OCI-LY3 (cell line): ENCODE measurements around the gene OAS2.

Experiments
- H2AFZ ChIP-seq: fragments of 200-600, 300-600 bp; shearing (Covaris generic); 2 replicates; pipeline ENCODE4 v1.6.0; 2014; ENCODE audit warnings: antibody characterized with exemption, low read depth, low read length
- H3K27ac ChIP-seq: fragments of 200-600, 300-600 bp; sonication (generic); 2 replicates; pipeline ENCODE4 v1.5.1; 2014; ENCODE audit warnings: mild to moderate bottlenecking, low read length, moderate library complexity, mixed read lengths
- H3K27me3 ChIP-seq: fragments of 200-600, 300-600 bp; sonication (generic); 2 replicates; pipeline ENCODE4 v1.6.1; 2014; ENCODE audit warnings: low read depth, low read length, mixed read lengths
- H3K36me3 ChIP-seq: fragments of 200-600, 300-600 bp; sonication (generic); replicated peaks from 2 replicates; pipeline ENCODE3; 2014; ENCODE audit warnings: low read depth, low read length, mixed read lengths
- H3K4me1 ChIP-seq: fragments of 300-600, 200-600 bp; sonication (generic); 2 replicates; pipeline ENCODE4 v1.6.1; 2014; ENCODE audit warnings: low read length, mixed read lengths
- H3K4me2 ChIP-seq: fragments of 200-600, 300-600 bp; sonication (generic); 2 replicates; pipeline ENCODE4 v1.6.1; 2014; ENCODE audit warnings: low read length, mixed read lengths
- H3K4me3 ChIP-seq: fragments of 300-600, 200-600 bp; sonication (generic); 2 replicates; pipeline ENCODE4 v1.5.1; 2014; ENCODE audit warnings: antibody characterized with exemption, mild to moderate bottlenecking, low read length, moderate library complexity
- H3K79me2 ChIP-seq: fragments of 300-600, 200-600 bp; shearing (Covaris generic); 2 replicates; pipeline ENCODE4 v1.6.1; 2014; ENCODE audit warnings: mild to moderate bottlenecking, low read length, mixed read lengths
- H3K9ac ChIP-seq: fragments of 300-600, 200-600 bp; shearing (Covaris generic); 2 replicates; pipeline ENCODE4 v1.6.0; 2014; ENCODE audit warnings: mild to moderate bottlenecking, low read length, moderate library complexity
- H3K9me3 ChIP-seq: fragments of 200-600, 300-600 bp; shearing (Covaris generic); 2 replicates; pipeline ENCODE4 v1.6.1; 2014; ENCODE audit warnings: low read length, mixed read lengths; ENCODE audit not compliant: insufficient read depth
- H4K20me1 ChIP-seq: fragments of 200-600, 300-600 bp; sonication (generic); 2 replicates; pipeline ENCODE4 v1.6.1; 2016; ENCODE audit warnings: low read length, mixed read lengths; ENCODE audit not compliant: insufficient read depth
- EZH2phosphoT487 ChIP-seq: fragments of 200-600 bp; shearing (Covaris generic); IDR thresholded peaks from 2 replicates; pipeline ENCODE4 v1.6.1; 2018; ENCODE audit warnings: antibody characterized with exemption, mixed run types, low read depth
- TF ChIP-seq, protein P1 (sequence below): fragments of 200-600, 300-600 bp; sonication (generic); IDR thresholded peaks from 2 replicates; pipeline ENCODE4 v1.5.1; 2014; ENCODE audit warnings: antibody characterized with exemption, low read length, low read depth

Gene OAS2

DNA sequence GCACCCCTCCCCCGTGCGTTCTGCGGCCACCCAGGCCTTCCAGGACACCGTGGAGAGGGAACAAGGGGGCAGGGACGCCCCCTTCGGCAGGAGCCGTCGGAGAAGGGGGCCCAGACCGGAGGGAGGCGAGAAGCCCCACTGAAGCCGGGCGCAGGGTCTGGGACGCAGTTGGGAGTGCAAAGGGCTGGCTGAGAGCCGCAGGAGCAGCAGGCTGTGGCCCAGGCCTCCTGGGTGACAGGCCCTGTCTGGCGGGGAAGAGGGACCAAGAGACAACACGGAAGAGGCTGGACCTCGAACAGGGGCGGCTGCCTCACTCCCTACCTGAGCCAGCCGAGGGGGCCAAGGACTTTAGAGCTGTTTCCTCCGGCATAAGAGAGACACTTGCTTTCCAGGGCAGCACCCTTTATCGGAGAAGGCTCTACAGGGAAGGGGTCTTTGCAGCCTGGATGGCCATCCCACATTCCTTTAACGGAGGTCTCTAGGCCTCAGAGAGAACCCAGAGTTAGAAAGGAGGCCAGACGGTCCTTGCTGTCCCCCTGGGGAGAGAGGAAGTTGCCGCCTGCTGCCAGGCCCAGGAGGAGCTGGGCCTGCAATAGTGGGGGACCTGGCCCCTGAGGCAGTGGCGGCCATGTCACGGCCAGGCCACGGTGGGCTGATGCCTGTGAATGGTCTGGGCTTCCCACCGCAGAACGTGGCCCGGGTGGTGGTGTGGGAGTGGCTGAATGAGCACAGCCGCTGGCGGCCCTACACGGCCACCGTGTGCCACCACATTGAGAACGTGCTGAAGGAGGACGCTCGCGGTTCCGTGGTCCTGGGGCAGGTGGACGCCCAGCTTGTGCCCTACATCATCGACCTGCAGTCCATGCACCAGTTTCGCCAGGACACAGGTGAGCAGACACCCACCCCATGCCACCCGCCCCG is 79.5 kb downstream of the OAS2 start:
- TF ChIP-seq, protein P1, sequence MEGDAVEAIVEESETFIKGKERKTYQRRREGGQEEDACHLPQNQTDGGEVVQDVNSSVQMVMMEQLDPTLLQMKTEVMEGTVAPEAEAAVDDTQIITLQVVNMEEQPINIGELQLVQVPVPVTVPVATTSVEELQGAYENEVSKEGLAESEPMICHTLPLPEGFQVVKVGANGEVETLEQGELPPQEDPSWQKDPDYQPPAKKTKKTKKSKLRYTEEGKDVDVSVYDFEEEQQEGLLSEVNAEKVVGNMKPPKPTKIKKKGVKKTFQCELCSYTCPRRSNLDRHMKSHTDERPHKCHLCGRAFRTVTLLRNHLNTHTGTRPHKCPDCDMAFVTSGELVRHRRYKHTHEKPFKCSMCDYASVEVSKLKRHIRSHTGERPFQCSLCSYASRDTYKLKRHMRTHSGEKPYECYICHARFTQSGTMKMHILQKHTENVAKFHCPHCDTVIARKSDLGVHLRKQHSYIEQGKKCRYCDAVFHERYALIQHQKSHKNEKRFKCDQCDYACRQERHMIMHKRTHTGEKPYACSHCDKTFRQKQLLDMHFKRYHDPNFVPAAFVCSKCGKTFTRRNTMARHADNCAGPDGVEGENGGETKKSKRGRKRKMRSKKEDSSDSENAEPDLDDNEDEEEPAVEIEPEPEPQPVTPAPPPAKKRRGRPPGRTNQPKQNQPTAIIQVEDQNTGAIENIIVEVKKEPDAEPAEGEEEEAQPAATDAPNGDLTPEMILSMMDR: no peak
- no peak for TF ChIP-seq EZH2phosphoT487
- Histone ChIP-seq H3K4me1 (peaks cover 33% of the 10 kb centered on the region), H3K27ac (no peak overlapping the region), H3K4me3 (no peak overlapping the region), H2AFZ (no peak overlapping the region), H3K9me3 (no peaks in the 10 kb centered on the region), H3K4me2 (no peak overlapping the region), H3K36me3 (no peaks in the 10 kb centered on the region), H4K20me1 (no peaks in the 10 kb centered on the region), H3K79me2 (no peaks in the 10 kb centered on the region), H3K9ac (no peak overlapping the region), H3K27me3 (no peaks in the 10 kb centered on the region)

DNA sequence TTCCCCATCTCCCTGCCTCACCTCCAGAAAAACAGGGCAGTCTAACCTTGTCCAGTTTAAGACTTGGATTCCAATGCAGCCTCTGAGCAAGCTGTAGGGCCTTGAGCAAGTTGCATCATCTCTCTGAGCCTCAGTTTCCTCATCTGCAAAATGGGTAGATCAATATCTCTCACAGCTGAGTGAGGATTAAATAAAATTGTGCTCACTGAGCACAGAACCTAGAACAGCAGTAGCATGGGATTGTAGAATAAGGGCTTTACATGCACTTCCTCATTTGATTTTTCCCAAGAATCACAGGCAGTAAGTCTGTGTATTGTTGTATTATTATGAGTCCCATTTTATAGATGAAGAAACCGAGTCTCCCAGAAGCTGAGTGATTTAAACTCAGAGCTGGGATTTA is 80.2 kb downstream of the OAS2 start:
- H3K36me3 ChIP-seq: no peaks in the 10 kb centered on the region
- H4K20me1 ChIP-seq: no peaks in the 10 kb centered on the region
- H3K79me2 ChIP-seq: no peaks in the 10 kb centered on the region
- no peaks in the 10 kb centered on the region for H3K9me3 ChIP-seq
- H3K4me2 ChIP-seq: no peak overlapping the region
- H3K4me1 ChIP-seq: peaks cover 40% of the 10 kb centered on the region
- TF ChIP-seq EZH2phosphoT487: no peak
- TF ChIP-seq, protein P1: no peak
- H2AFZ ChIP-seq: no peak overlapping the region
- no peaks in the 10 kb centered on the region for H3K27me3 ChIP-seq
- no peak overlapping the region for H3K27ac ChIP-seq
- no peak overlapping the region for H3K9ac ChIP-seq
- H3K4me3 ChIP-seq: no peak overlapping the region

DNA sequence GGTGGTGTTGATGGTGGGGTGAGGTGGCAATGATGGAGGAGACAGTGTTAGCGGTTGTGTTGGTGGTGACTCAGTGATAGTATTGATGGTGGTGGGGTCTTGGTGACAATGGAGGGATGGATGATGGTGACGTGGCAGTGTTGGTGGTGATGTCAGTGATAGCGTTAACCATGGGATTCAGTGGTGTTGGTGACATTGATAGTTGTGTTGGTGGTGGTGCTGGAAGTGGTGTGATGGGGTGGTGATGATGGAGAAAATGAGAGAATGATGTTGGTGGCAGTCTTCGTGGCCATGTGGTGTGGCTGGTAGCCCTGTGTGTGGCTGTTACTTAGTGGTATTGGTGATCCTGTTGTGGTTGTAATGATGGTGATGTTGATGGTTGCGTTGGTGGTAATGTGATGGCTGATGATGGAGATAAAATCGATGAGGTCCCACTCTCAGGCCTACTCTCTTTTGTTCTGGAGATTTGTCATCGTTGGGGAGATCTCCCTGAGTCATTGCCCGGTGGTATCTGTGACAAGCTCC is 80.8 kb downstream of the OAS2 start:
- Histone ChIP-seq H3K9me3 (no peaks in the 10 kb centered on the region), H3K27me3 (no peaks in the 10 kb centered on the region), H4K20me1 (no peaks in the 10 kb centered on the region), H3K4me3 (no peak overlapping the region), H3K4me1 (peaks cover 46% of the 10 kb centered on the region), H3K27ac (no peak overlapping the region), H3K4me2 (no peak overlapping the region), H3K79me2 (no peaks in the 10 kb centered on the region), H2AFZ (no peak overlapping the region), H3K9ac (no peak overlapping the region), H3K36me3 (no peaks in the 10 kb centered on the region)
- no peak for TF ChIP-seq EZH2phosphoT487
- TF ChIP-seq, protein P1: no peak

DNA sequence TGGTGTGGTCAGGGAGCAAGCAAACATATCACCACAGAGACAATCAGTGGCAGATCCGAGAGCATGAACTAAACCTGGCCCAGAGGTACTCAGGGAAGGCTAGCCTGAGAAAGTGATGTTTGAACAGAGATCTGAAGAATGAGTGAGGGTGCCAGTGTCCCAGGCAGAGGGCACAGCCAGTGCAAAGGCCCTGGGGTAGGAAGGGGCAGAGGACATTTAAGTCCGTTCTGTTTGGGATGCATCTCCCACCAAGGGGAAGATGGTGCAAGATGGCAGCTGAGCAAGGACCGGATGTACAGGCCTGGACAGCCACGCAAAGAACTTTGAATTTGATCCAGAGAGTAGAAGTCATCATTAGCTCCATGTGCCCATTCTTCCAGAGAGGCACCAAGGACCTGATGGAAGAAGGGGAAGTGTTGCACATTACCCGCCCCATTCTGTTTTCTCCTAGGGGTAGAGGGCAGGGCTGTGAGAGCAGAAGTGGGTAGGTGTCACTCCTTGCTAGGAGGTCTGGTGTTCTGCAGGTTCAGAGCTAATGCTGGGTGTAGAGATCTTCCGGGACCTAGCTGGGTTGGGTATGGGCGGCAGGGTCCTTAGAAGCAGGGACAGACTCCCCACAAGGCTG is 82.1 kb downstream of the OAS2 start:
- Histone ChIP-seq H3K36me3 (no peaks in the 10 kb centered on the region), H3K4me3 (no peak overlapping the region), H3K79me2 (no peaks in the 10 kb centered on the region), H3K4me1 (peaks cover 50% of the 10 kb centered on the region), H3K27me3 (no peaks in the 10 kb centered on the region), H3K9ac (no peak overlapping the region), H4K20me1 (no peaks in the 10 kb centered on the region), H3K4me2 (peak overlapping the region; percentile 32; the same call in 1 of the 2 replicates), H3K9me3 (no peaks in the 10 kb centered on the region), H2AFZ (no peak overlapping the region), H3K27ac (no peak overlapping the region)
- no peak for TF ChIP-seq EZH2phosphoT487
- TF ChIP-seq, protein P1: no peak
